ENCODE data around the gene DLG2. TPM values are rescaled to one million over a fixed set of nuclear protein-coding genes. Genes with fewer than 3 reads are reported as not detected.

DLG2 gene
- total and polyA plus RNA-seq, 12 donors: 1.0 to 14.8 (median 7.4) TPM

GRCh38 chr11:83689144-83689780, 1937.9 kb downstream of the DLG2 start:
- no peak for TF ChIP-seq CTCF (IDR thresholded peaks at IDR 0.05)
- Histone ChIP-seq H3K36me3 (no peaks in the 10 kb centered on the region), H3K4me3 (no peak overlapping the region), H3K27ac (no peak overlapping the region), H3K9me3 (no peaks in the 10 kb centered on the region), H3K27me3 (no peaks in the 10 kb centered on the region), H3K4me1 (peaks cover 0 to 34% (median 16%) of the 10 kb centered on the region in 9 donors)
- no peak for DNase-seq
- intact Hi-C loops (cut with DNase I): no loop called here
- WGBS, 2 donors: 86 to 90% methylated on average over 1 of the region's 1 CpG
- no peak for ATAC-seq

DNA sequence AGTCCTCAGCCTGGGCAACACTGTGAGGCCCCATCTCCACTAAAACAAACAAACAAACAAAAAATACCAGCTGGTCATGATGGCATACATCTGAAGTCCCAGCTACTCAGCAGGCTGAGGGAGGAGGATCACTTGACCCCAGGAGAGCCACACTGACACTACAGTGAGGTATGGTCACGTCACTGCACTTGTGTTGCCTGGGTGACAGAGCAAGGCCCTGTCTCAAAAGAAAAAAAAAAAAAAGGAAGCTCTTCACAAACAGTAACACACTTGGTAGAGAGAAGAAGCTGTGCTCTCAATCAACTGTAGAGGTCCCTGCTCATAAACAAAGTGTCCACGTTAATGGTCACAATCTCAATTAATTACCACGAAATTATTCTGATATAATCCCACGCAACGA, 1939.4 kb downstream of the DLG2 start:
- 83 to 91% methylated on average over 5 of the region's 5 CpGs for WGBS, 2 donors
- Histone ChIP-seq H3K4me1 (peaks cover 0 to 21% (median 16%) of the 10 kb centered on the region in 9 donors), H3K27ac (no peak overlapping the region), H3K9me3 (no peaks in the 10 kb centered on the region), H3K27me3 (peaks cover 0 to 7% (median 0%) of the 10 kb centered on the region in 7 donors), H3K36me3 (no peaks in the 10 kb centered on the region), H3K4me3 (no peak overlapping the region)
- intact Hi-C loops (cut with DNase I): no loop called here
- DNase-seq (no peak), ATAC-seq (no peak)
- no peak for TF ChIP-seq CTCF (IDR thresholded peaks at IDR 0.05)

GRCh38 chr11:83685730-83686129, 1941.4 kb downstream of the DLG2 start:
- TF ChIP-seq CTCF (IDR thresholded peaks at IDR 0.05): no peak
- ATAC-seq (no peak), DNase-seq (no peak)
- Histone ChIP-seq H3K9me3 (no peaks in the 10 kb centered on the region), H3K4me1 (peaks cover 0 to 2% (median under 1%) of the 10 kb centered on the region in 9 donors), H3K27ac (no peak overlapping the region), H3K27me3 (peaks cover 0 to 7% (median 0%) of the 10 kb centered on the region in 7 donors), H3K36me3 (no peaks in the 10 kb centered on the region), H3K4me3 (no peak overlapping the region)
- intact Hi-C loops (cut with DNase I): no loop called here
- 80 to 82% methylated on average over 2 of the region's 2 CpGs for WGBS, 2 donors

DNA sequence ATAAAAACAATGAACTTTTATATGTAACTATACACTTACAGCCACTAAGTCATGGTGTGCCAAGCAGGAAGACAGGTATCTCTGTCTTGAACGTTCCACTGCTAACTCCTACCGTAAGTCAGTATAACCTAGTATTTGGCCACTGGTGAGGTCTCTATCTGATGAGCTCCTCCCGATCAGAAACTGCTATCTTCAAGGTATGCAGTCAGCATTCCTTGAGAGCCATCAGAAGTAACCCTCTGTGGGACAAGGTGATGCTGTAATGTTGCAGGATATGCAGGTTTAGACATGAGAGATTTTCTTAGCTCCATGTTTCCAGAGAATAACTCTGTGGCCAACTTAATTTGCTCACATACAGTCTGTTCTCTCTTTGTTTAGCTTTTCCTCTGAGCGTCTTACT, 1943.1 kb downstream of the DLG2 start:
- H3K27me3 ChIP-seq: peaks cover 0 to 7% (median 0%) of the 10 kb centered on the region in 7 donors
- no peak for DNase-seq
- no peaks in the 10 kb centered on the region for H3K9me3 ChIP-seq
- H3K27ac ChIP-seq: no peak overlapping the region
- no peak for ATAC-seq
- H3K4me1 ChIP-seq: no peaks in the 10 kb centered on the region
- H3K36me3 ChIP-seq: no peaks in the 10 kb centered on the region
- WGBS, 2 donors: 72 to 84% methylated on average over 4 of the region's 4 CpGs
- no peak for TF ChIP-seq CTCF (IDR thresholded peaks at IDR 0.05)
- intact Hi-C loops (cut with DNase I): no loop called here
- no peak overlapping the region for H3K4me3 ChIP-seq

Measured in heart right ventricle (tissue), 16 donors.